ENCODE measurements around the gene CLOCK.

GRCh38 chr4:55512077-55512476, 34.6 kb downstream of the CLOCK start:
- no peak for TF ChIP-seq CTCF (IDR thresholded peaks at IDR 0.05)
- TF ChIP-seq POLR2A (IDR thresholded peaks at IDR 0.05; ENCODE audit: low read length), result no peak
- TF ChIP-seq USF2 (IDR thresholded peaks at IDR 0.05), result no peak
- no peak for TF ChIP-seq PHF8 (IDR thresholded peaks at IDR 0.05; ENCODE audit: borderline replicate concordance, low read depth)
- no peak for TF ChIP-seq MYC (IDR thresholded peaks at IDR 0.05; ENCODE audit: borderline replicate concordance, low read length)
- no peak for TF ChIP-seq MAX (IDR thresholded peaks at IDR 0.05)
- no peak for TF ChIP-seq BHLHE40 (IDR thresholded peaks at IDR 0.05; ENCODE audit: low read depth, low read length)
- no peak for TF ChIP-seq RFX5 (IDR thresholded peaks at IDR 0.05)
- TF ChIP-seq PBX3 (IDR thresholded peaks at IDR 0.05), result no peak
- TF ChIP-seq HDAC2 (IDR thresholded peaks at IDR 0.05), result no peak
